ENCODE measurements around the gene ADARB2. TPM values are rescaled to one million over a fixed set of nuclear protein-coding genes. Genes with fewer than 3 reads are reported as not detected.
A peak's percentile ranks its signal among the peaks of the same experiment; 100 is the strongest.

The ADARB2 gene
- total RNA-seq, 4 donors from 2014 or later = 0.80 to 4.9 (median 2.3) TPM

GRCh38 chr10:1202343-1202742 lies 535.0 kb downstream of the ADARB2 start:
- intact Hi-C loops (cut with DNase I; ENCODE audit: low total_unique reads) = no loop called here

GRCh38 chr10:1200866-1201807 lies 536.2 kb downstream of the ADARB2 start:
- H3K36me3 ChIP-seq = no peaks in the 10 kb centered on the region
- TF ChIP-seq POLR2AphosphoS5 (IDR thresholded peaks at IDR 0.05) = no peak
- no peak for TF ChIP-seq POLR2A (IDR thresholded peaks at IDR 0.05)
- H3K4me1 ChIP-seq = peaks cover 0 to 4% (median 0%) of the 10 kb centered on the region in 4 donors
- in situ Hi-C loops (cut with MboI; ENCODE audit: low pct_ligation_motif_present in 1 of 4, low pct_unique_long_range_greater_than_20kb in 1 of 4, low sequenced_read_pairs in 3 of 4) (no loop called here), intact Hi-C loops (cut with DNase I; ENCODE audit: low total_unique reads) (no loop called here)
- H3K4me3 ChIP-seq = no peak overlapping the region
- no peak for DNase-seq
- H3K27ac ChIP-seq = no peak overlapping the region
- H3K9me3 ChIP-seq = no peaks in the 10 kb centered on the region
- no peaks in the 10 kb centered on the region for H3K27me3 ChIP-seq
- WGBS, 2 donors (ENCODE audit: low coverage in 1 of 2) = 81 to 87% methylated on average over 8 to 27 of the region's 27 CpGs

More at GRCh38 chr10:1202343-1202742, 535.0 kb downstream of the ADARB2 start:
- WGBS, 2 donors (ENCODE audit: low coverage in 1 of 2) = 79 to 89% methylated on average over 9 to 11 of the region's 11 CpGs
- Histone ChIP-seq H3K4me3 (no peak overlapping the region), H3K4me1 (peaks cover 0 to 4% (median 0%) of the 10 kb centered on the region in 4 donors), H3K9me3 (no peaks in the 10 kb centered on the region), H3K36me3 (no peaks in the 10 kb centered on the region), H3K27me3 (no peaks in the 10 kb centered on the region), H3K27ac (no peak overlapping the region)
- no peak for DNase-seq
- in situ Hi-C loops (cut with MboI; ENCODE audit: low pct_ligation_motif_present in 1 of 4, low pct_unique_long_range_greater_than_20kb in 1 of 4, low sequenced_read_pairs in 3 of 4) = no loop called here
- TF ChIP-seq EP300 (IDR thresholded peaks at IDR 0.05; ENCODE audit: low read depth) (no peak), POLR2AphosphoS5 (IDR thresholded peaks at IDR 0.05) (no peak), POLR2A (IDR thresholded peaks at IDR 0.05) (no peak), CTCF (IDR thresholded peaks at IDR 0.05) (no peak)

GRCh38 chr10:1199897-1200721 lies 537.2 kb downstream of the ADARB2 start:
- intact Hi-C loops (cut with DNase I; ENCODE audit: low total_unique reads) = no loop called here
- peak; percentile 6 for DNase-seq
- 92 to 97% methylated on average over 5 to 24 of the region's 24 CpGs for WGBS, 2 donors (ENCODE audit: low coverage in 1 of 2)
- H3K27ac ChIP-seq = no peak overlapping the region
- peaks cover 0 to 4% (median 0%) of the 10 kb centered on the region in 4 donors for H3K4me1 ChIP-seq
- in situ Hi-C loops (cut with MboI; ENCODE audit: low pct_ligation_motif_present in 1 of 4, low pct_unique_long_range_greater_than_20kb in 1 of 4, low sequenced_read_pairs in 3 of 4) = no loop called here
- no peak overlapping the region for H3K4me3 ChIP-seq
- no peaks in the 10 kb centered on the region for H3K27me3 ChIP-seq
- TF ChIP-seq POLR2A (IDR thresholded peaks at IDR 0.05) (no peak), POLR2AphosphoS5 (IDR thresholded peaks at IDR 0.05) (no peak), CTCF (IDR thresholded peaks at IDR 0.05) (no peak), EP300 (IDR thresholded peaks at IDR 0.05; ENCODE audit: low read depth) (no peak)
- no peaks in the 10 kb centered on the region for H3K36me3 ChIP-seq
- no peaks in the 10 kb centered on the region for H3K9me3 ChIP-seq

- WGBS, 2 donors (ENCODE audit: low coverage in 1 of 2) = 78% methylated on average over 17 of the region's 17 CpGs; no CpG with 5 or more reads in 1 of the 2 donors
- Histone ChIP-seq H3K27ac (no peak overlapping the region), H3K9me3 (no peaks in the 10 kb centered on the region), H3K4me1 (peaks cover 0 to 4% (median 0%) of the 10 kb centered on the region in 4 donors), H3K27me3 (no peaks in the 10 kb centered on the region), H3K36me3 (no peaks in the 10 kb centered on the region), H3K4me3 (no peak overlapping the region)
- in situ Hi-C loops (cut with MboI; ENCODE audit: low pct_ligation_motif_present in 1 of 4, low pct_unique_long_range_greater_than_20kb in 1 of 4, low sequenced_read_pairs in 3 of 4) (no loop called here), intact Hi-C loops (cut with DNase I; ENCODE audit: low total_unique reads) (no loop called here)
- TF ChIP-seq POLR2A (IDR thresholded peaks at IDR 0.05) (no peak), POLR2AphosphoS5 (IDR thresholded peaks at IDR 0.05) (no peak), CTCF (IDR thresholded peaks at IDR 0.05) (no peak)
- DNase-seq = peak; percentile 7
Observed at GRCh38 chr10:1199345-1199673, 538.0 kb downstream of the ADARB2 start.
